GM10847 (cell line): Measurements from ENCODE around the gene ZNF117.

Source experiments
- POLR2A ChIP-seq: IDR thresholded peaks from 2 replicates; pipeline ENCODE4 v1.6.1; 2011; ENCODE audit not compliant: insufficient read length; ENCODE audit errors: extremely low read depth

ZNF117 gene

DNA sequence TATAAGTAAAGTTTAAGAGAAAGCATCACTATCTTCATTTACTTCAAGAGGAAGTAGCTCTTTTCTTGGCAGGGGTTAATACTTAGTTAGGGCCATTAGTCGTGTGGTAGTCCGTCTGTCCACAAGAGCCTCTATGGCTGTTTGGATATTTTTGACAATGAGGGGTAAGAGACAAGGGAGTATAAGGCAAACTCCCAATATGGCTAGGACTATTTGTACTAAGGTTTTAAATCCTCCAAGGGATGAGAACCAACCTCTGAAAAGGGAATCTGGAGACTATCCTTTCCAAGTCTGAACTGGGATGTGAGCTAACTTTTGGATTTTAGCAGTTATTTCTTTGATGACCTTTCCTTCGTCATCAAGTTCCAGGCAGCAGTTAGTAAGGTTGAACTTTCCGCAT, at the start of gene ZNF117:
ZNF117 (minus strand) TSS at position 101 of the 400 bp plus-strand sequence.
- TF ChIP-seq POLR2A: no peak

DNA sequence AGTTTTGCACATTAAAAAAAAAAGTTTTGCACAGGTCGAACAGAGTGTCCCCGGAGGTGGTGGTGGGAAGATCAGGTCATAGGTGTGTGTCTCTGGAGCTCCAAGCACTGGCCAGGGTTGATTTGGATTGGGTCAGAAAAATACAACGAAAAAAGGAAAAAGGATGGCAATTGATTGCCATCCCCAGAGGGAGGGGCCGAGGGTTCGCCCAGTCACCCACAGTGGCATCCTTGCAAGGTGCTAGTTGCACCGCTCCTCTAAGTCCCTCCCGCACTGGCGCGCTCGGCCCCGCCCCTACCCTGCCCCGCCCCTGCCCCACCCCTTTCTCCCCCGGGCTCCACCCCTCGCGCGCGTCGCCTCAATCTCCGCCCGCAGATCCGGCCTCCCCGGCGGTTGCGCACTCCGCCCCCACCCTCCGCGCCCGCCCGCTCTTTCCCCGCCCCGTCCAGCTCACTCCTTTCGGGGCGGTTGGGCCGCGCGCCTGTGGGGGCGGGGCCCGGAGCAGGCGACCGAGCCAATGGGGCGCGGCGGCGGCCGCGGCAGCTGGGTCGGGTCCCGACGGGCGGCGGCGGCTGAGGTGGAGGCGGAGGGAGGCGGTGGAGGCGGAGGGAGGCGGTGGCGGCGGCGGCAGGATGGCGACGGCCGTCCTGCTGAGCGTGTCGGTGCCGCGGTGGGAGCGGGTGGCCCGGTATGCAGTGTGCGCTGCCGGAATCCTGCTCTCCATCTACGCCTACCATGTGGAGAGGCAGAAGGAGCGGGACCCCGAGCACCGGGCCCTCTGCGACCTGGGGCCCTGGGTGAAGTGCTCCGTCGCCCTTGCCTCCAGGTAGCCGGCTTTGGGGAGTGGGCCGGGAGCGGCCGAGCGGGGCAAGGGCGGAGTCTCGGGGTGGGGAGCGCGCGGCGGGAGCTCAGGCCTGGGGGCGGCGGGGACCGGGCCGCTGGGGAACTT, 47.2 kb upstream of the ZNF117 start:
- TF ChIP-seq POLR2A: peak; percentile 29

DNA sequence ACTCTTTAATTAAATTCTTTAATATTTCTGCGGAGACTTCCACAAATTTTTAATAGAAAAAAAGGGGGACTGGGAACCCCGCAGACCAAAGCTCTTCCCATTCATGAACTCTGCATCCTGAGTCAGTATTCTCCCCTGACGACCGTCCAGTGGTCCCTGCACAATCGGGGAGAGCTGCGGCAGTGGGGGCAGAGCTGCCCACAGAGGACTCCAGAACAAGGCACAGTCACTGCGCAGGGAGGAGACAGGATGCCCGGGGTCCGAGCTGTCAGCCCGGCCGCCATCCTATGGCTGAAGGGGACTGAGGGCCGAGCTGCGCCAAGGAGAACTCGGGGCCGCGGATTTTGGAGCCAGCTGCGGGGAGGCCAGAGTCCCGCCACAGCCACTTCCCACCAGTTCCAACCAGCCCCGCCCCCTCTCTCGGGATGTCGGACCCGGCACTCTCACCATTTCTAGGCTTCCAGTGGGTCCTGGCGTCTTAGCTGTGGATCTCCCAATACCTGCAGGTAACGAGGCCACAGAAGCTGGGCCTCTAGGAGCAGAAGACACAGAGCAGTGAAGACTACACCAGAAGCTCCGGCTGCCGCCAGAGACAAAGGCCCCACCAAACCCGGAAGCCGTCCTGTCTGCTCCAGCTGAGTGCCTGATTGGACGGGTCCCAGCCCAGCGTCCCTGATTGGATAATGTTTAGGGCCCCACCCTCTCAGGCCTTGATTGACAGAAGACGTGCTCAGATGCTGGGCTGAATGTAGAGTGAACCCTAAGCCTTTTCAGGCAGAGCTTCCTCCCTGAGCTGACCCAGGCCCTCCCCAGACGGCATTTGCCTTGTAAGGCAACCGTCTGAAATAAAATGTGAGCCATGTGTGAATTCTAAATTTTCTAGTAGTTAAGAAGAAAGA, 15.5 kb upstream of the ZNF117 start, which contains the start of gene ERV3-1:
ERV3-1 (minus strand) TSS at position 594 of the 899 bp plus-strand sequence. CDS start 13,661 bp downstream, outside the sequence.
- TF ChIP-seq POLR2A: peak; percentile 80

DNA sequence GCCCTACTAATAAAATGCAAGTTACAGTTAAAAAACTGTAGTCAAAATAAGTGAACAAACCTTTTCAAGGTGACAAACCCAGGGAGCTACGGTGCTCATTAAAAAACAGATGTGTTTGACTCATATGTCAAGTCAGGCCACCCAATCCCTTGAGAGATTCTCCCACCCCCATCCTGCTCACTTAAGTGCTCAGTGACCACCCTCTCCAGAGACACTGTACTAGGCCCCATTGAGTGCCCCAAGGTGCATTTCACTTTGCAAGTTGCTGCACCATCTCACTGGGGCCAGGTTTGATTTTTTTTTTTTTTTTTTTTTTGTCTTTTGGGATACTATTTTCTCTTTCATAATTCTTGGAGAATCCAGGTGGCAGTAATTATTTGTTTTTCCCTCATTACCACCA, 13.7 kb upstream of the ZNF117 start:
- no peak for TF ChIP-seq POLR2A

DNA sequence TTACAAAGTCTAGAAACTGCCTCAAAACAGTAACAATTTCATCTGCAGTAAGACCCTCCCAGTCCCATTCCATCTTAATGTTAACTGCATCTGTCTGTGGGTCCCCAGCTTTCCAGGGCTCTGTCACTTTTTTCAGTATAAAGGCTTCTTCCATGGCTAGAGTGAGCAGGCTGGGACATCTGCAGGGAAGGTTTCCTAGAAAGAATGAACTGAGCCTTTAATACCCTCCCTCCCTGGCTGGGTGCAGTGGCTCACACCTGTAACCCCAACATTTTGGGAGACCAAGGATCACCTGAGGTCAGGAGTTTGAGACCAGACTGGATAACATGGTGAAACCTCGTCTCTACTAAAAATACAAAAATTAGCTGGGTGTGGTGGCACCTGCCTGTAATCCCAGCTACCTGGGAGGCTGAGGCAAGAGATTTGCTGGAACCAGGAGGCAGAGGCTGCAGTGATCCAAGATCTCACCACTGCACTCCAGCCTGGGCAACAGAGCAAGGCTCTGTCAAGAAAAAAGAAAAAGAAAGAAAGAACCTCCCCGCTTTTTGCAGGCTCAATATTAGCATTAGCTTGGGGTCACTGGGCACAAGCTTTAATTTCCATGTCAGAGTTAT, 12.2 kb upstream of the ZNF117 start:
- TF ChIP-seq POLR2A: no peak

DNA sequence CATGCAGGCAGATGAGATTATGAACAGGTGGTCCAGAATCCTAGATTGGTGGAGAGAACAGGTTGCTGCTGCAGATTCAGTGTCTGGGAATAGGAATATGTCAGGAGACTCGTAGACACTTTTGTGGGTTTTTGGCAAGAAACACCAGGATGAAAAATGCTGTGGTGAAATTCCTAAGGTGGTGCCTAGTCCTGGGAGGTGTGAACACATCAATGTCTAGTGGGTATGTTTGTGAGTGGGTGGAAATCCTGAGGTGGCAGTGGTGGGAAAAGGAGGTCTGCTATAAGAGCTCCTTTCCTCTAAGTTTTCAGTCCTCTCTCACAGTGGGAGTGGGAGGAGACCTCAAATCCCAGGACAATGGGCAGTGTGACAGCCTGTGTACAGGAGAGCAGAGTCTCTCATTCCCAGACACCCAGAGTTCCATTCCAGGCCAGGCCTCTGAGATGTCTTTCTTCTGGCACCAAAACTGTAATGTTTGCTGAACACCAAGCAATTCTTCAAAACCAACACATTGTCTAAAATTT, 10.5 kb upstream of the ZNF117 start:
- no peak for TF ChIP-seq POLR2A

DNA sequence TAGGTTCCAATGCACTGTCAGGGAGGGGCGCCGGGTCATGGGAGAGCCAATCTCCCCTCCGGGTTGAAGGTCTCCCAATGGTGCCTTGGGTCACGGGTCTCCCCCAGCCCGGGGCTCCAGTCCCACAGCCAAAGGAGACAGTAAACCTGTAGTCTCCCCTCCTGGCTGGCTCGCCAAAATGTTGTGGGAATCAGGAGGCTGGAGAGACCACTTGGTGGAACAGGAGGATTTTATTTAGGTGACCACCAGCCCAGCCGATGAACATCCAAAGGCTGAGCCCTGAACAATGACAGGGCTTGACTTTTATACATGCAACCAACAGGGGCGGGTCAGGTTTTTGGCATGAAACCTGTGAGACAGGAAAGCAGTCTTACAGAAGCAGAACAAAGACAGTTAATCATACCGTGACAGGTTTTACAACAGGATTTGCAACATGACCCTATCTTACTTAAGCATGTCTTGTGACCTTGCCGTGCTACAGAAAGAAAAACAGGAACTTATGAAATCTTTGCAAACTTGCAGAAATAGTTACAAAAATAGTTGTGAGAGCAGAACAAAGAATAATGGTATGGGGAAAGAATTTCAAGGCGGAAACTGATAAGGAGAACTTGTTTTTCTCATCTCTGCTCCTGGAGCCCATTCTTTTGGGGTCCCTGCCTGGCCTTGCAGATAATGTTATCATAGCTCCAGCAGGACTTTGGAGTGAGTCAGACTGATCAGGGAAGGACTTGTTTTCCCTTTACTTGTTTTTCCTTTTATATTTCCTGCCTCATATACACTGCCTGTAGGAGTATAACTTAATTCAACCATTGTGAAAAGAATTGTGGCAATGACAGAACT, 8.5 kb upstream of the ZNF117 start:
- no peak for TF ChIP-seq POLR2A

DNA sequence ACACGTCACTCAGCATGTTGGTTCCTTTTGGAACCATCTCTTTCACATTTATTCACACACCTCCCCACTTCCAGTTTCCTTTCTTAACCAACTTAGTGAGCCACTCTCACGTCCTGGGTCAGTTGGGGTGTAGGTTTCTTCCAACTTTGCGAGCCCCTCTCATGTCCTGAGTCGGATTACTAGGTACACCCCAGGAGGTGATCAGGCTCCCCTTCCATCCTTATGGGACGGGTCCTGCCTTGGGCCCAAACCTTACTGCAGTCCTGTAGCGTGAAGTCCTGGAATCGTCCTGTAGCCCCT, 8.0 kb upstream of the ZNF117 start:
- TF ChIP-seq POLR2A: no peak

DNA sequence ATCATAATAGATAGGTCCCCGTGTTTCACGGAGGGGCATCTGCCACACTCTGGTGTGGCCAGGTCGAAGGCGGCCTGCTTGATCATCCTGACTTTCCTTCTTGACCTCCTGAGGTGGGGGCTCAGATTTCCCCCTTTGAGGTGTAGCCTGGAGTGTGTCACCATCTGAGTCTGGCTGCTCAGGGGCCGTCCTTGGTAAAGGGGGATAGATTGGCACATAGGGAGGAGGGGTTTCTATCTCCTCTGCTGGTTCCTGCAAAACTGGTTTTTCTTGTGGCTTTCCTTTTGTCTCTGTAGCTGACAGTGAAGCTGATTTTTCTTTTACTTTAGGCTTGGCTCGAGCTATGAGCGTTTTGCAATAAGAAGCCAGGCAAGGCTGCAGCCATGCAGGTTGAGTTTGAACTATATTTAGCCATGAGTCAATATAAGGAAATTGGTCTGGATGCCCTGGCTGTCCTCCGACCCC, 7.1 kb upstream of the ZNF117 start:
- TF ChIP-seq POLR2A: no peak

DNA sequence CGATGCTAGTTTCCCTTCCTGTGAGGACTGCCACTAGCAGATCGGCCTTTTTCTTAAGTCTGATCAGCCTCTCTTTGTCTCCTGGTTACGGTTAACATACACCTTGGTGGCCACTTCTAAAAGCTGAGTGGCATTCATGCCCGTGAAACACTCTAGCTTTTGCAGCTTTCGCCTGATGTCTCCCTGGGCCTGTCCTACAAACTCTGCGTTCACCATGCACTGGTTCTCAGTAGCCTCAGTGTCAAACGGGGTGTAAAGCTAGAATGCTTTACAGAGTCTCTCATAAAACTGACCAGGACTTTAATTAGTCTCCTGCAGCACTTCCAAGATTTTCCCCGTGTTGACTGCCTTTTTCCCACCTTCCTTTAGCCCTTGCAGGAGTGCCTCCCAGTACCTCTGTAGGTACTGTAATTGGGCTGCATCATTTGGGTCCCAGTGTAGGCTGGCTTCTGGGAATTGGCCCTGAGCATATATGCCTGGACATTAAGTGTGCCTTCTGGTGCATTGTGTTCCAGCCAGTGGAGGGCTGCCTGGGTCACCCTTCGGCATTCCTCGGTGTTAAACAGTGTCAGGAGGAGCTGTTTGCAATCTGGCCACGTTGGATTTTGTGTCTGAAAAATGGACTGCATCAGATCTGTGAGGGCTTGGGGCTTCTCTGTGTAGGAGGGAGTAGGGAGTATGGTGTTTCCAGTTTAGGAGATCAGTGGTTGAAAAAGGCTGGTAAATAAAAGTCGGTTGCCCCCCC, 6.5 kb upstream of the ZNF117 start:
- TF ChIP-seq POLR2A: no peak

DNA sequence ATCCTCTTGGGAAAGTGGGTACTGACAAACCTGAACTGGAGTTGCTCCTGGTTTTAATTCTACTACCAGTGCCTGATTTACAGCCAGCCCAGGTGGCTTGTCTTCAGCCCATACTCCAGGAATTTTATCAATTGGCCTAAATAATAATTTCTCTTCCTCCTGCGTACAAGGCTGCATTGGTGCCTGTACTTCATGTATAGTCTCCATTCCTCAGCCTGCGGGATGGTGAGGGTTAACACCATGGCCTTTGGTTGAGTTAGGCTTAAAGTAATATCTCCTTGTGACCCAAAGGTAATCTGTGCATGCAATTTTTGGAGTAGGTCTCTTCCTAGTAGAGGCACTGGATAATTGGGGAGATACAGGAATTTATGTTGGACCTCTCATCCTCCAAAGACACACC, 5.5 kb upstream of the ZNF117 start:
- no peak for TF ChIP-seq POLR2A

DNA sequence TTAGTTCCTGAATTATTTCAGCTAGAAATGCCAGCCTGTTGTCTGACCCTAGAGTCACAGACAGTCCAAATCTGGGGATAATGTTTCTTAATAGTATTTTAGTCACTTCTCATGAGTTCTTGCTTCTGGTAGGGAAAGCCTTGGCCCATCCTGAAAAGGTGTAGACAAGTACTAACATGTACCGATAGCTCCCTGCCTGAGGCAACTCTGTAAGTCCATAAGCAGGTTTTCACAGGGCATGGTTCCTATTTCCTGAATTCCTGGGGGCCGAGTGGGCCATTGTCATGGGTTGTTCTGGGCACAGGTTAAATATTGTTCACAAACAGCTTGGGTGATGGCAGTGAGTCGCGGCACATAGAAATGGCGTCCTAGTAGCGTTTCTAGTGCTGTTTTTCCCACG, 3.1 kb upstream of the ZNF117 start:
- TF ChIP-seq POLR2A: no peak

DNA sequence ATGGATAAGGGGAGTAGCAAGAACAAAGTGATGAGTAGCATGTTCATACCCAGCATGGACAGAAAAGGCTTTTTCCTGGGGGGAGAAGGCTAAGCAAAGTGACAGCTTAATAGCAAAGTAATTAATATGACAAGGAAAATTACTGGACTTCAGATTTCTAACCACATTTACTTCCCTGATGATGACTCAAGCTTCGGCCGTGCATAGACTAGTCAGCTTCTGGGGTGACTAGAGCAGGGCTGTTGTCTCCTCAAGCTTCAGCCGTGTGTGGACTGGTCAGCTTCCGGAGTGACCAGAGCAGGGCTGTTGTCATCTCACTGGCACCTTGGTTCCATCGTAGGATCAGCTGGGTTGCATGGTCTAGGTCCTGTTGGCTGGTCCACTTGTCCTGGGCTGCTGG, 2.1 kb upstream of the ZNF117 start:
- no peak for TF ChIP-seq POLR2A

DNA sequence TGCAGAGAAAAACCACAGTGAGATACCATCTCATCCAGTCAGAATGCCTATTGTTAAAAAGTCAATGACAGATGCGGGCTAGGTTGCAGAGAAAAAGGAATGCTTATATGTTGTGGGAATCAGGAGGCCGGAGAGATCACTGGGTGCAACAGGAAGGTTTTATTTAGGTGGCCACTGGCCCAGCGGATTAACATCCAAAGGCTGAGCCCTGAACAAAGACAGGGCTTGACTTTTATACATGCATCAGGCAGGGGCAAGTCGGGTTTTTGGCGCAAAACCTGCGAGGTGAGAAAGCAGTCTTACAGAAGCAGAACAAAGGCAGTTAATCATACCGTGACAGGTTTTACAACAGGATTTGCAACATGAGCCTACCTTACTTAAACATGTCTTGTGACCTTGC, 620 bp downstream of the ZNF117 start:
- TF ChIP-seq POLR2A: no peak
